ENCODE measurements around the gene CD248.
"Not testable (repeated sequence)": the region's sequence is repeated elsewhere in the genome, so short reads cannot be mapped to it uniquely, and the experiment has no call there.

The CD248 gene

GRCh38 chr11:66279092-66279734 lies 37.6 kb downstream of the CD248 start:
- ChIA-PET POLR2A (interaction anchor here (2.3 to 2.8 kb wide), 2 partner anchors 10 to 11 kb away, joined by 12 to 15 read pairs; partner anchors contain the start of genes RAB1B and YIF1A), CTCF (interaction anchor here (0.6 to 1.8 kb wide), 3 partner anchors 8 to 57 kb away, joined by 3 to 8 read pairs (median 6); no protein-coding TSS in a partner anchor)
- DNase-seq (ENCODE audit: extremely low spot score), result no peak
- TF ChIP-seq SUZ12 (IDR thresholded peaks at IDR 0.05) (no peak), PKNOX1 (IDR thresholded peaks at IDR 0.05) (no peak), LEF1 (IDR thresholded peaks at IDR 0.05; ENCODE audit: borderline replicate concordance) (no peak), ZNF384 (IDR thresholded peaks at IDR 0.05) (no peak), TARDBP (IDR thresholded peaks at IDR 0.05) (no peak), FOXM1 (IDR thresholded peaks at IDR 0.05; ENCODE audit: borderline replicate concordance) (no peak), NFRKB (IDR thresholded peaks at IDR 0.05) (no peak), SP1 (IDR thresholded peaks at IDR 0.05) (no peak), L3MBTL2 (conservative IDR thresholded peaks at IDR 0.05) (no peak), CTBP1 (IDR thresholded peaks at IDR 0.05; ENCODE audit: borderline replicate concordance) (no peak), BHLHE40 (IDR thresholded peaks at IDR 0.05; ENCODE audit: borderline replicate concordance) (no peak), FOXK2 (IDR thresholded peaks at IDR 0.05) (no peak), FOXA1 (IDR thresholded peaks at IDR 0.05) (no peak), ELF4 (IDR thresholded peaks at IDR 0.05) (no peak)

GRCh38 chr11:66278363-66279091 lies 38.3 kb downstream of the CD248 start:
- TF ChIP-seq CTBP1 (IDR thresholded peaks at IDR 0.05; ENCODE audit: borderline replicate concordance) (no peak), HDGF (IDR thresholded peaks at IDR 0.05; ENCODE audit: borderline replicate concordance) (no peak), TARDBP (IDR thresholded peaks at IDR 0.05) (no peak), ARNT (IDR thresholded peaks at IDR 0.05) (no peak), ELF4 (IDR thresholded peaks at IDR 0.05) (no peak), PKNOX1 (IDR thresholded peaks at IDR 0.05) (no peak), FOXM1 (IDR thresholded peaks at IDR 0.05; ENCODE audit: borderline replicate concordance) (no peak), SUZ12 (IDR thresholded peaks at IDR 0.05) (no peak), LEF1 (IDR thresholded peaks at IDR 0.05; ENCODE audit: borderline replicate concordance) (no peak), FOXA1 (IDR thresholded peaks at IDR 0.05) (no peak)
- DNase-seq (ENCODE audit: extremely low spot score), result no peak
- ChIA-PET CTCF (interaction anchor here (1.8 kb wide), 1 partner anchor 56 kb away, joined by 6 read pairs; no protein-coding TSS in a partner anchor), POLR2A (no interaction called here)

GRCh38 chr11:66277471-66278362 lies 39.1 kb downstream of the CD248 start, which contains the start of gene CNIH2:
CNIH2 (plus strand) TSS chr11:66278175; CDS start chr11:66278457, 282 bp downstream.
- CTCF ChIA-PET, result interaction anchor here (1.0 to 1.8 kb wide), 2 partner anchors 56 kb away, joined by 3 to 6 read pairs; no protein-coding TSS in a partner anchor
- TF ChIP-seq NFRKB (IDR thresholded peaks at IDR 0.05), result no peak
- no peak for TF ChIP-seq LEF1 (IDR thresholded peaks at IDR 0.05; ENCODE audit: borderline replicate concordance)
- no peak for TF ChIP-seq BHLHE40 (IDR thresholded peaks at IDR 0.05; ENCODE audit: borderline replicate concordance)
- TF ChIP-seq SP1 (IDR thresholded peaks at IDR 0.05), result no peak
- no peak for TF ChIP-seq FOXA1 (IDR thresholded peaks at IDR 0.05)
- no peak for TF ChIP-seq L3MBTL2 (conservative IDR thresholded peaks at IDR 0.05)
- TF ChIP-seq ZNF384 (IDR thresholded peaks at IDR 0.05), result no peak
- no peak for TF ChIP-seq FOXM1 (IDR thresholded peaks at IDR 0.05; ENCODE audit: borderline replicate concordance)
- no peak for TF ChIP-seq FOXK2 (IDR thresholded peaks at IDR 0.05)
- TF ChIP-seq TARDBP (IDR thresholded peaks at IDR 0.05), result no peak
- TF ChIP-seq SUZ12 (IDR thresholded peaks at IDR 0.05), result no peak
- TF ChIP-seq PKNOX1 (IDR thresholded peaks at IDR 0.05), result no peak
- POLR2A ChIA-PET, result interaction anchor here (1.3 to 2.4 kb wide), 2 partner anchors 10 to 12 kb away, joined by 9 to 12 read pairs; partner anchors contain the start of genes RAB1B and YIF1A
- DNase-seq (ENCODE audit: extremely low spot score), result peak; percentile 71

GRCh38 chr11:66277064-66277463 lies 39.8 kb downstream of the CD248 start:
- CTCF ChIA-PET, result interaction anchor here (0.6 to 1.0 kb wide), 2 partner anchors 55 to 88 kb away, joined by 3 to 4 read pairs; no protein-coding TSS in a partner anchor
- not testable (repeated sequence) for DNase-seq (ENCODE audit: extremely low spot score)
- POLR2A ChIA-PET, result interaction anchor here (1.3 to 2.4 kb wide), 2 partner anchors 9 to 12 kb away, joined by 9 to 12 read pairs; partner anchors contain the start of genes RAB1B and YIF1A

GRCh38 chr11:66276619-66277018 lies 40.2 kb downstream of the CD248 start:
- POLR2A ChIA-PET, result interaction anchor here (1.3 to 2.4 kb wide), 2 partner anchors 9 to 13 kb away, joined by 9 to 12 read pairs; partner anchors contain the start of genes RAB1B and YIF1A
- CTCF ChIA-PET, result interaction anchor here (0.6 to 1.0 kb wide), 2 partner anchors 54 to 88 kb away, joined by 3 to 4 read pairs; no protein-coding TSS in a partner anchor
- not testable (repeated sequence) for DNase-seq (ENCODE audit: extremely low spot score)
